ENCODE results near the gene TNFAIP1.

The TNFAIP1 gene

DNA sequence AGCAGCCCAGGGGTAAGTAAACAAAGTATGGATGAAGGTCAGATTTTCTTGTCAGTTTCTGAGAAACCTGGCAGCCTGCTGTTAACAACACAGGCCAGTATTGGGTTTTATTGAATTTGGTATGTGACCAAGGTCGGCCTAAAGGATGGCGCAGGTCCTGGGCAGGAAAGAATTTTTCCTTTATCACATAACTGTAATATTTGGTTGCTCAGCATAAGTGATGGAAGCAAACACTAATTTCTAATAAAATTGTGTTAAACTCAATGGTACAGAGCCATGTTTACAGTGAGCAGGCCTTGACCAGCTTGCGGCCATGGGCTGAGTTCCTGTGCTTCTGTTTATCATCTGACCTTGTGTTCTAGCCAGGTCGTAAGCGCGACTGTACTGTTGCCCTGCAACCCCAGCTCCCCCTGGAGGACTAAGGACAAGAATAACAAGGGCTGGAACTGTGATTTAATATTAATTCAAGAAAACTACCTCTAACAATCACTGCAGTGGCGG is 11.2 kb downstream of the TNFAIP1 start:
- FAIRE-seq = no peak

DNA sequence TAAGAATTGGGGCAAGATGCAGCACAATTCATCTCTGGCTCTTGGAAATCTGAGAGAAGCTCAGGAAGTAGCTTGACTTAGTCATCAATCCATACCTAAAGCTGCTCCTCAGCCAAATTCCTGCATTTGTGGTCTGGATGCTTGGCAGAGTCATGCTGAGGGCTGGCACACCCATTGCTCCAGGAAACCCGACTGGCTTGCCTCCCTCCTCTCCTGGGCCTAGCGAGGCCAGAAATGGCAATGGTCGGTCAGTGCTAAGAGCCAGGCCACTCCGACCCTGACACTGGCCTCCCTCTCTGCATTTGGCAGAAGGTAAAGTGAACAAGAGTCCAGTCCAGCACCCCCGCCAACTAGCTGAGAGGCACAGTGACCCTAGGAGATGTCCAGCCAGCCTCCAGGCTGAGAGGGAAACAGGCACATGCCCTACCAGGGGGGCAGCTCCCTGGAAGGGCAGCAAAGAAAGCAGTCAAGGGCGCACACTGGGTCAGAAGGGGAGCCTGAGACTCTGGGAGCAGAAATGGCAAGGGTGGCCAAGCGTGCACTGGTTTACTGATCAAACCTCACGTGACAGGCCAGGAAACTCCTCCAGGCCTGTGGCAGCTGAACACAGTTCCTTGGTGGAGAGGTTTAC is 11.8 kb downstream of the TNFAIP1 start:
- FAIRE-seq = no peak

DNA sequence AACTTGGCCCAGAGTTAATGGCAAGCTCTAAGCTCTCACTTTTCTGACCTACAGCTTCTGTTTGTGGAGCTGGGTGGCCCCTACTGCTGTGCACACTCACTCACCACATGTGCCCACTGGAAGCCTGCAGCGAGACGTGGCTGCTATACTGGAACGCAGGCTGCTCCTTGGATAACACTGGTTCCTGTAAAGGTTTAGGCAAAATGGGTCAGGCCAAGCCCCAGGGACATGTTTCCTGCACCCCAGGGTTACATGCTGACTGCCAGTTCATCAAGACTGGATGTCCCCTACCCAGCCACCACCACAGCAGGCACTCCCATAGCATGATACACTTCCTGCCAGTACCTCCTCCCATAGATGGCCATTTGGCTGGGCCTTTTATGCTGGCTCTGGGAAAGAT is 13.4 kb downstream of the TNFAIP1 start:
- FAIRE-seq = no peak

DNA sequence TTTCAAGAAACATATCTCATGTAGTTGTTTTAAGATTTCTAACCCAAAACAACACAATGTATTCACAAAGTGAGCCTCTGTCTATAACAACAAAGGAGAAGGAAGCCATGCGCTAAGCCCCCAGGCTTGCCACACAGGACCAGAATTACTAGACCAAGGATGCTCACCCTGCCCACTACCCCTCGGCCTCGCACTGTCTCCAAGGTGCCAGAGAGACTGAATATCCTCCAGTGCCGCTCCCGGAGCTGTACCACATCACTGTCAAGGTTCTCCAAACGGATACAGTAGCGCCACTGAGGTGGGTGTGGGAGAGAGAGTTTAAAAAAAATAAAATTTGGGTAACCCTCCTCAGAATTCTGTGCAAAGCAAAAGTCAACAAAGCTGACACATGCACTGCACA is 14.7 kb downstream of the TNFAIP1 start:
- no peak for FAIRE-seq

DNA sequence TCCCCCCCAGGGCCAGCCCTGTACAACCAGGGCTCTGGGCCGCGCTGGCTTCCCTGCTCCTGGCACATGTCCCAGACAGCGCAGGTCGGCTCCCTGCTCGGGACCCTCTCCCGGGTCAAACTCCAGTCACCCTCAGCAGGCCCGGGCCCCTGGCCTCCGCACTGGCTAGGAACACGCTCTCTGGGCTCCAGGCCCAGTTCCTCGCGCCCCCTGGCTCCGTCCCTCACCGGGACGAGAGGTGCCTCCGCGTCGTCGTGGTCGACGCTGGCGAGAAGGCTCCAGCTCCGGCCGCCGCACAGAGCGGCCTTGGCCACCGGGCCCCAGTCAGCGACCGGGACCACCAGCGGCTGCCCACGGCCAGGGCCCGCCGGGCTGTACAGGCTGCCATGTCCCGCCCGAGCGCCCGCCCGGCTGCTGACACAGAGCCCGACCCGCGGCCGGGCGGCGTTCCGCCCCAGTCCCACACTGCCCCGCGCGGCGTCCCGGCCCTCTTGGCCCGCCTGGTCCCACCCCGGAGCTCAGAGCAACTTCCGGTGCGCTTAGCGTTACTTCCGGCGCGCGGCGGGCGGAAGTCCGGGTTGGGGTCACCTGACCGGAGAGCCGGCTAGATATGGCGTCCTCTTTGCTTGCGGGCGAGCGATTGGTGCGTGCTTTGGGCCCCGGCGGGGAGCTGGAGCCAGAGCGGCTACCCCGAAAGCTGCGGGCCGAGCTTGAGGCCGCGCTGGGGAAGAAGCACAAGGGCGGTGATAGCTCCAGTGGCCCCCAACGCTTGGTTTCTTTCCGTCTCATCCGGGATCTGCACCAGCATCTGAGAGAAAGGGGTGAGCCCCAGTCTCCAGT is 21.7 kb downstream of the TNFAIP1 start, which contains the start of gene POLDIP2:
POLDIP2 (minus strand) TSS at position 467 of the 840 bp plus-strand sequence; CDS start at position 388, 79 bp downstream.
- FAIRE-seq = no peak

DNA sequence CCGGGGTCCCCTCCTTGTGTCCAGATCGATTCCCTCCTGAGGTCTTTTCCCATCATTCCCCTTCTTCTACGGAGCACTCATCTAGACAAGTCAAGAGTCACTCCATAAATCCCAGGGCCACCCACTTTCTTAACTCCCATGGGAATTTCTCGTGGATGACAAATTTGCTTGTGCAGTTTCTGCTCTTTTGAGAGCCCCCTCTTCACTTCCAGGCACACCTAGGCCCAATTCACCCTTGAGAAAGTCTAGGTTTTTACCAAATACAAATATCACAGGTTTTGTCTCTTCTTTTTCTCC is 22.3 kb downstream of the TNFAIP1 start:
- no peak for FAIRE-seq

DNA sequence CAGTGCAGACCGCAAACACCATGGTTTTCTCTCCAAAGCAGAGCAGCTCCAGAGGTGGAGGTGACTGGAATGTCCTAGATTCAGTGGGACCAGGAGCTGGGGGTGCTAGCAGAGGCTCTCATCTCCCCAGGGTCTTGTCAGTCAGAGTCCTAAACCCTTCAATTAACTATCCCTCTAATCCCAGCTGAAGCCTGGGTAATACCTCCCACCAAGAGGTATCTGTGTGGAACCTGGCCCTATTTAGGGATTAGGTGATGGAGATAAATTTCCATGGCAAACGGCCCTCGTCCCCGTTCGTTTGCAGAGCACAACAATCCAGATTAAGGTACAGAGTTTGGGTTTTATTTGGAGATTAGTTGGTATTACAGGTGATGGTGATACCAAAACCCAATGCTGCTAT is 27.6 kb downstream of the TNFAIP1 start:
- no peak for FAIRE-seq

DNA sequence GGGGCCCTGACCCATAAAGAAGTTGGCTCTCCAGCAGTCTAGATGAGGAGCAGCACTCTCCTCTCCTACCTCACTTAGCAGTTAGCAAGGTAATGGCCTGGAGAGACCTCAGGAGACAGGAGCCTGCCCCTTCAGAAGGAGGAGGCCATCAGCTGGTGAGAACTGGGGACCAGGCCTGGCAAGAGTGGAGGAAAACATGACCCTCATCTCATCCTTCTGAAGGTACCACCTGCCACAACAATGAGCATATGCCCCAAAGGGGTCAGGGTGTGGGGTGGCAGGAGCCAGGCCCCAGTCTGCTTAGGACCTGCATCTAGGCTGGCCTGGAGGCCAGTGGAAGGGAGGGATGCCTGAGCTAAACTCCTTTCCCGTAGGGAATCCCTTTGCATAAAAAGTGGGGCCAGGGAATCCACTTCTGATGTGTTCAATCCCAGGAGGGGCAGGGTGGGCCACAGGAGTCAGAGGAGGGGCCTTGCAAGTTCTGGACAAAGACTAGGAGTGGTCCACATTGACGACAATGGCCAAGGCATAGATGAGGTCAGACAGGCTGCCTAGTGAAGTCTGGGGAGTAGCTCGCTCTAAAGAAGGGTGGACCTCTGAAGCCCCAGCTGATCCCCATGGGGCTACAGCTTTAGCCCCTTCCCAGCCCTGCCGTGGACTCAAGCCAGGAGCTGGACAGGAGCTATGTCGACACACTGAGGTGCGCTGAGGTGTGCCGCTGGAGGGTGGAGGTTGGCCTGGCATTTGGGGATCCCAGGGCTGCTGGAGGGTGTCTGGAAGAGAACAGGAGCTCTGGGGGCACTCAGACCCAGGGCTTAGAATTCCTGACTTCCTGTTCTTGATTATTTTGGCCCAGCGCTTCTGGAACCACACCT is 28.5 kb downstream of the TNFAIP1 start:
- FAIRE-seq = no peak

DNA sequence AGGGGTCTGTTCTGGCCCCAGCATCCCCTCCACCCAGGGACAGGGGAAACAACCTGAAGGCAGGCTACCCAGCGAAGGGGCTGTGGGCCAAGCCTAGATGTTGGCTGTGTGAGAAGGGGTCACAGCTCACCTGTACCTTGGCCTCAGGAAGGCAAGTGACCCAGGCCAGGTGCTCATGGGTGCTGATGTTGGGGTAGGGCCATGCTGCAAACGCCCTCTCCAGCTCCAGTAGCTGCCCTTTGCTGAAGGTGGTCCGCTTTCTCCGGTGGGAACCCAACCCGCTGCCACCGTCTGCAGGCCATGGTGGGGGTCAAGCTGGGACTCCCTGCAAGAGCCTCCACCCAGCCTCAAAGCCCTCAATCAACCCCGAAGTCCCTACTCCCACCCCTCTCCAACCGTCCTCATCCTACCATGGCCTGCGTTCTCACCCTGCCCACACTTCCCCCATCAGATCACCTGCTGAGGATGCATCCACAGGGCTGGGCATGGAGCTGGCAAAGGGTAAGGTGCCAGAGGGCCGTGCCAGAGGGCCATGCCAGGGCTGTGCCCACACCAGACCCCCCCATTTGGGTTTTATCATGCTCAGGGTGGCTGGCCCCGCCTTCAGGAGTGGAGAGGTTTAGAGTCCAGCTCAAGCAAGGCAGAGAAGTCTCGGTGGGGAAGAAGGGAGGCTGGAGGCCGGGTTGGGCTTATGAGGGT is 29.3 kb downstream of the TNFAIP1 start, which contains the start of gene SEBOX:
SEBOX (minus strand) TSS at position 535 of the 699 bp plus-strand sequence; CDS start at position 487, 48 bp downstream.
- no peak for FAIRE-seq

DNA sequence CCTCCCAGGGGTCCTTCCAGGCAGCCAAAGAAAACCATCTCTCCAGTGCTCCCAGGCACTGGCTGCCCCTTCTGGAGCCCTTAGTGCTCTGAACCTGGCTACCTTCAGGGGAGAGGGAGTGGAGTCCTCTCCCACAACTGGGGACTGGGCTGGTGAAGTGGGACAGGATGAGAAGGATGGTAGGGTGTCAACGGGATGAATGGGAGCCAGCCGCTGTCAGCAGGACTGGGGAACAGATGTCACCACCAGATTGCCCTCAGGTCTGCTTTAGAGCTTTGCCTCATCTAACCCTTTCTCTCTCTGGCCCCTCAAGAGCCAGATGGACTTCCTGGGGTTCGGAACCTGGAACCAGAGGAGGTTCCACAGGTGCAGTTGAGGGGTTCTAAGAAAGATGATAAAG is 29.9 kb downstream of the TNFAIP1 start:
- no peak for FAIRE-seq

DNA sequence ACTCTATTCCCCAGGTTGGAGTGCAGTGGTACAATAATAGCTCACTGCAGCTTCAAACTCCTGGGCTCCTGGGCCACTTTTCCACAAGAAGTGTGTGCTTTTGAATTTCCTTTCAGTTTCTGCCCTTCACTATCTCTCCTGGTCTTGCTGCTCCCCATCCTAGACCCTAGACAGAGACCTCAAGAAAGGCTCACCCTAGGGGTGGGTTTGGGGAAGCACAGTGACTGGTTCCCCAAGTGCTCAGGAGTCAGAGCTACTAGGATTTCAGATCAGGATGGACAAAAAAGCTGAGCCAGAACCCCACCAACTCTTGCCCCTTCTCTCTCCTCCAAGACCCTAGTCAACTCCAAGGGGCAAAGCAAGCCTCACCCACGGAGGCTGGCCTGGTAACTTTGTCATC is 31.0 kb downstream of the TNFAIP1 start:
- no peak for FAIRE-seq

DNA sequence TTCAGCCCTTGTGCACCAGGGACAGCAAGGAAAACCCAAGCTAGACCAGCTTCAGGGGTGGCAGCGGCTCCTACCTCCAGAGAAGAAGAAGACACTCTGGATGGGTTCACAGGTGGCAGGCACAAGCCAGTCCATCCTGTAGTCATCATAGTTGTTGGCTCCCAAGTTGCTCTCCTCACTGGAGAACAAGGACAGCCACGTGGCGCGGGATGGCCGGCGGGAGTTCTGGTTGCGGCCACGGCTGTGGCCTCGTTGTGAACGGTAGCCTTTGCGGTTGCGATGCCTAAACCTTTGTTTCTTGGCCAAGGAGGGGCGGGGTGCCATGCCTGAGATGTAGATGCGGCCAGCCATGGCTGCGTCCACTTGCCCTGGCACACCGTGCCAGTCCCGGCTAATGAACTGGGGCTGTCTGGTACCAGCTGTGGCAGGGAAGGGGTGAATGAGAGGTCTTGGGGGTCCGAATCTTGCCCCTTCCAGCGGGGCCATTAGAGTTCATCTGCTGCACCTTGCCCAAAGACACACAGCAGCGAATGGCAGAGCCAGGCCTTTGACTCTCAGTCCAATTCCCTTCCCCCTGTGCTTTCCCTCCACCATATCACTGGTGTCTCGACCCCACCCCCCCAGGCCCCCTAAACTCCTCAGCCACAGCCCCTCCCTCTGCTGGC is 32.2 kb downstream of the TNFAIP1 start:
- FAIRE-seq = no peak

DNA sequence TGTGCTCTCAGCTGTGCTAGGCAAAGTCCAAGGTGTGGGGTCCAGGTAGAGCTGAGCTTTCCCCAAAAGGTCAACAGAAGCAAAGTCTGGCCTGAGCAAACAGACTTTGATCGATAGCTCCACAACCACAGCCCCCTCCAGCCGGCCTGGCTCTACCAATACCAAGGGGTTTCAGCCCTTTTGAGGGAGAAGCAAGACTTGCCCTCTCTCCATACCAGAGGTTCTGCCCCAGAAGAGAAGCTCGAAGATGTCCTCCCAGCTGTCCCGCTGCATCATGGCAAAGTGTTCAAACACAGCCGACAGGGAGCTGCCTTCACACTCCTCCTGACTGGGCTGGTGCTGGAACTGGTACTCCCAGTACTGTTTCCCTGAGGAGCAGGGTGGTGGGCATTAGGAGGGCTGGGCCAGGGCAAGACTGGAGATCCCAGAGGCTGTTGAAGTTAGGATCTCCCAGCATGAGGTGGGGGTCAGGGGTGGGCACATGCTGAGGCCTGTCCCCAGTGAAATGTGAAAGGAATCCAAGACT is 32.8 kb downstream of the TNFAIP1 start:
- no peak for FAIRE-seq

DNA sequence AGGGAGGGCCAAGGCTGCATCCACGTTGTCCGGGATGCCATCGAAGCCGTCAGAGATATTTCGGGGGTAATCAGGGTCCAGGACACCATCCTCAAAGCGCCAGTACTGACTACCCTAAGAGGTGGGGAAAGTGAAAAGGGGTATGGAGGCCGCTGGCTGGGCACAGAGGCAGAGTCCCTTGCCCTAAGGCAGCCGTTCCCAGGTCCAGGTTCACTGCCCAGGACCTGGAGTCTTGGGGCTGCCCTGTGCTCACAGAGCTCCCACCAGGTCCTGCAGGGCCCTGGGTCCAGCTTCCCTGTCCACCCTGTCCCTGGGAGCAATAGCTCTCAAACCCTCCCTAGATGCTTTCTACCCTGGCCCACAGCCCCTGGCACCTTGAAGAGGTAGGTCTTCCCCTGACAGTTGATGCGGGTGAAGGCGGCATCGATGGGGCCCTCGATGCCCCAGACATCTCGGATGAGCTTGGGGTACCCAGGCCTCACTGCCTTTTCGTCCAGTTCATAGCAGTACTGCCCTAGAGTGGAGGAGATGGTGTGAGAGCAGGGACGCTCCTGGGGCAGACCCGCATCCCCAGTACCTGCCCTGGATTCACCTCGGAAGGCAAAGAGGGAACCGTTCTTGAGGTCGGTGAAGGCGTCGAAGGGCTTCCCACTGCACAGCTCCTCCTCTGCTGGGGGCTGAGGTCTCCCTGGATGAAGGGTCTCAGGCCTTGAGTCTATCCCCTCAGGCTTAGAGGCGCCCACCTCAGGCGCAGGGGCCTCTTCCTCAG is 33.5 kb downstream of the TNFAIP1 start:
- FAIRE-seq = no peak

DNA sequence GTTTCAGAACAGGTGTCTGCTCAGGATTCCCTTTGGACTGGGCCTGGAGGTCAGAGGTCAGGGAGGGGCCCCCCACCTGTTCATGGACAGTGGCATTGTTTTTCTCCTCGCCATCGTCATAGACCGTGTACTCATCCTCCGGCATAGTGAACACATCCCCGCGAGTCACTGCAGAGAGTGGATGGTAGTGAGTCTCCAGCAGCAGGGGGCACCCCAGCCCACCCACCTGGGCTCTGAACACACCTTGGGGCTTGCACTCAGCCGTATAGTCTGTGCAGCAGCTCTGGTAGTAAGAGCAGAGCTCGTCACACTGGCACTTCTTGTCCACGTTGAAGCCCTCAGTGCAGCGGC is 34.1 kb downstream of the TNFAIP1 start:
- FAIRE-seq = no peak

DNA sequence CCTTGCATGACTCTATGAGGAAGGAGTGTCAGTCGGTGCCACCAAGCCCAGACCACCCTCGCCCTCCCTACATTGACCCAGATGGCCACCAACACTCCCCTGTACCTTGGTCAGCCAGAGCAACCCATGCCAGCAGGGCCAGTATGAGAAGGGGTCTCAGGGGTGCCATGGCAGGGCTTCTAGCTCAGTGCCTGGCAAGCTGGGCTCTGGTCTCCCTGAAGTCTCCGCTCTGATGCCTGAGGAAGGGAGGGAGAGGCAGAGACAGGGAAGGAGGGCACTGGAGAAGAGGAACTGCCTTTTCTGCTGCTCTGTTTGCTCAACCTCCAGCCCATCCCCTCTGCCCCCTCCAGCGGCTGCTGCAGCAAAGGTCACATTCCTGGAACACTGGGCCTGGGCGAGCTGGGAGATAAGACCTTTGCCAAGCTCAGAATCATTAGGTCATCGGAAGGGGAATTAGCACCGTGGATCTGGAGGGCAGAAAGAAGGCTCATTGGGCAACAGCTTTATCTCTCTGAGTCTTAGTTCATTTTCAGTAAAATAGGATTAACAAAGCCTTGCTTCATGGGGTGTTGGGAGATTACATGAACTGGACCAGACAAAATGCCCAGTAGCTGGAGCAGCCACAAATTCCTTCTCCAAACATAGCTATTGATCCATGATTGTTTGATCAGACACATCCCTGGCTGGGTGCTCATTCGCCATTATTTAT is 34.6 kb downstream of the TNFAIP1 start, which contains the start of gene VTN:
VTN (minus strand) TSS at position 273 of the 709 bp plus-strand sequence; CDS start at position 169, 104 bp downstream.
- no peak for FAIRE-seq

DNA sequence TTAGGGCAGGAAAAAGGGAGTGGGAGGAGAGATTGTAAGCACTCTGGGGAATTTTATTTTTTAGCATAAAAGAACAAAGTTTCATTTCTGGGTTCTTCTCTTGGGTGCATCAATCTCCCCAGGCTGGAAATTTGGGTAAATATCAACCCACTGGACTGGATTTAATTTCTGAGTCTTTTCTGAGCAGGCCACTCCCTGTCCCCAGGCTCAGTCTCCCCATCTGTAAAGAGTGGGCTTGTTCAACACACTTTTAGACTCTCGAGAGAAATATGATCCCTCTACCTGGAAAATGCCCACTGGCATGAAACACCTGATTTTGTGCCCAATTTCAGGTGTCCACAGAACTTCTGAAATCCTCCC is 35.2 kb downstream of the TNFAIP1 start:
- FAIRE-seq = no peak

DNA sequence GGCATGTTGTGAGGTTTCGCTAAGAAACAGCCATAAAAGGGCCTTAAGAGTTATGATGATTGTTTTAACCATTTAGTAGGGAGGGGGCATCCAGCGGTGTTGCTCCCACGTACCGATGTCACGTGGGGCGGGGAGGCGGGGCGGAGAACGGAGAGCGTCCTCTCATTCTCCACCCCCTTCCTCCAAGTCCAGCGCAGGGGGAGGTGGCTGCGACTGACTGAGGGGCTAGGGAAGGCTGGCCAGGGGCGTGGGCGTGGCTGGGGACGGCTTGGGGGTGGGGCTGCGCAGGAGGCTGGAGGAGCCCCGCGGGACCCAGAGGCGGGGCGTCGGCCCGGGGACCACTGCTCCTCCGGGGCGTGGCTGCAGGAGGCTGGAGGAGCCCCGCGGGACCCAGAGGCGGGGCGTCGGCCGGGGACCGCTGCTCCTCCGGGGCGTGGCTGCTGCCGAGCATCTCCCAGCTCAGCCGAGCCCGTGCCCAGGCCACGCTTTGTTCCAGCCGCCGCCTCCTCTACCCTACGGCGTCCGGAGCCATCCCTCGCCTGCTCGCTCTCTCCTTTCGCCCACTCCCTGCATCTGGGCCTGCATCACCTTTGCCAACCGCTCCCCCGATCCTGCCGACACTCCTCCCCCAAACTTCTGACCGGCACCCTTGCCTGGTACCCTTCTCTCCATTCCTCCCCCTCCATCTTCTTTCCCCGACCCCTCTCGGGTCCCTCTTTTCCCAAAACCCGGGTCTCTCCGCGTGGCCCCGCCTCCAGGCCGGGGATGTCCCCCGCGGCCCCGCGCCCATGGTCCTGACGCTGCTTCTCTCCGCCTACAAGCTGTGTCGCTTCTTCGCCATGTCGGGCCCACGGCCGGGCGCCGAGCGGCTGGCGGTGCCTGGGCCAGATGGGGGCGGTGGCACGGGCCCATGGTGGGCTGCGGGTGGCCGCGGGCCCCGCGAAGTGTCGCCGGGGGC is 36.0 kb downstream of the TNFAIP1 start, which contains the start of gene SARM1:
SARM1 (plus strand) TSS at position 450 of the 958 bp plus-strand sequence; CDS start at position 789, 339 bp downstream.
- FAIRE-seq = no peak

All from islet of Langerhans (tissue), 1 donor.